Brain pericyte (primary cell): ENCODE data around the gene IL36B.
"Not testable (repeated sequence)": the region's sequence is repeated elsewhere in the genome, so short reads cannot be mapped to it uniquely, and the experiment has no call there.

ENCODE experiments used
- DNase-seq: peaks from one replicate; pipeline ENCODE4 v3.0.0-alpha.2; 2012; ENCODE audit warnings: low read depth, low spot score

IL36B gene

GRCh38 chr2:113052396-113052917 lies at the start of gene IL36B:
IL36B (minus strand) TSS chr2:113052867.
- DNase-seq, result no peak

- no peak for DNase-seq
These were observed 49.5 kb upstream of the IL36B start for GRCh38 chr2:113102133-113102532.

- DNase-seq, result no peak
These were observed 45.9 kb upstream of the IL36B start for GRCh38 chr2:113098532-113098931.

- no peak for DNase-seq
These were observed 45.4 kb upstream of the IL36B start for GRCh38 chr2:113098041-113098440.

- DNase-seq, result not testable (repeated sequence)
These were observed 44.4 kb upstream of the IL36B start for GRCh38 chr2:113096842-113097618.

GRCh38 chr2:113096306-113096705 lies 43.6 kb upstream of the IL36B start:
- DNase-seq, result not testable (repeated sequence)

- DNase-seq, result no peak
These were observed 40.9 kb upstream of the IL36B start for GRCh38 chr2:113093613-113093977.

GRCh38 chr2:113092864-113093612 lies 40.4 kb upstream of the IL36B start:
- no peak for DNase-seq

- no peak for DNase-seq
These were observed 38.7 kb upstream of the IL36B start for GRCh38 chr2:113091231-113091896.

GRCh38 chr2:113089916-113090315 lies 37.2 kb upstream of the IL36B start:
- no peak for DNase-seq

GRCh38 chr2:113088213-113088992 lies 35.7 kb upstream of the IL36B start:
- no peak for DNase-seq

GRCh38 chr2:113085542-113085941 lies 32.9 kb upstream of the IL36B start:
- no peak for DNase-seq

GRCh38 chr2:113084249-113085000 lies 31.8 kb upstream of the IL36B start:
- DNase-seq, result no peak

- no peak for DNase-seq
These were observed 30.6 kb upstream of the IL36B start for GRCh38 chr2:113083296-113083695.

GRCh38 chr2:113081488-113082210 lies 29.0 kb upstream of the IL36B start:
- DNase-seq, result no peak

- no peak for DNase-seq
These were observed 27.5 kb upstream of the IL36B start for GRCh38 chr2:113080134-113080533.

GRCh38 chr2:113079131-113079530 lies 26.5 kb upstream of the IL36B start:
- DNase-seq, result no peak

- DNase-seq, result no peak
These were observed 25.7 kb upstream of the IL36B start for GRCh38 chr2:113078350-113078839.

- DNase-seq, result no peak
These were observed 25.3 kb upstream of the IL36B start for GRCh38 chr2:113077921-113078320.
